HCT116 (cell line): Measurements from ENCODE around the gene HIRIP3. TPM values are rescaled to one million over a fixed set of nuclear protein-coding genes. Genes with fewer than 3 reads are reported as not detected.

Experiments used
- ATAC-seq: fragments of 200-7000 bp; cut with Tn5 transposase; 2 replicates; pipeline ENCODE4 v1.9.1; 2020; ENCODE audit warnings: mild to moderate bottlenecking, moderate library complexity
- BruUV-seq: library from RNA; stranded (reverse); fragments of 400-500 nt; replicated peaks from 2 replicates; lab custom pipeline; 2021; lab: Mats Ljungman, UMichigan
- CTCF ChIA-PET: fragments of 300-600 bp; sonication (Branson Sonifier 250); formaldehyde crosslinking; loops from one replicate; lab custom pipeline; 2021; ENCODE audit warnings: antibody characterized with exemption; lab: Charles Lee
- POLR2A ChIA-PET: fragments of 300-600, 350-600 bp; sonication (Branson Sonifier 250); formaldehyde crosslinking; loops from one replicate; lab custom pipeline; 2021; ENCODE audit warnings: antibody characterized with exemption; lab: Charles Lee
- RAD21 ChIA-PET, 2 experiments: fragments of 300-600 bp; sonication (Branson Sonifier 250); formaldehyde crosslinking; loops; one replicate each; lab custom pipeline; 2023; ENCODE audit warnings: low total read pairs in 2 of 2; ENCODE audit not compliant: uncharacterized antibody in 2 of 2, unreplicated experiment in 2 of 2, low non-redundant PET in 1 of 2; lab: Charles Lee
- DNase-seq: peaks from one replicate; pipeline ENCODE4 v3.0.0-alpha.2; 2010; ENCODE audit warnings: low read depth, low spot score
- H2AFZ ChIP-seq: fragments of 200-600 bp; shearing (Covaris generic), sonication (generic); 2 replicates; pipeline ENCODE4 v1.6.1; 2017; ENCODE audit warnings: low read depth, mixed run types, mixed read lengths, antibody characterized with exemption, low read length; ENCODE audit not compliant: poor library complexity, severe bottlenecking
- H3K27ac ChIP-seq: 2 replicates; pipeline ENCODE4 v1.5.1; 2012; ENCODE audit warnings: low read depth, low read length
- H3K27me3 ChIP-seq: fragments of 200-600 bp; sonication (generic); 2 replicates; pipeline ENCODE4 v1.6.1; 2016; ENCODE audit warnings: mixed run types, low read length, mixed read lengths; ENCODE audit not compliant: insufficient read depth
- H3K36me3 ChIP-seq, 2 experiments: fragments of 200-500 bp in 1 of 2; fragments of 200-600 bp in 1 of 2; sonication (Bioruptor generic) in 1 of 2; sonication (generic) in 1 of 2; 2 replicates each; pipeline versions ENCODE4 v1.5.1 to v1.6.1; 2014 to 2016; ENCODE audit warnings: low read length in 2 of 2, inconsistent platforms in 1 of 2, mixed read lengths in 1 of 2, mixed run types in 1 of 2; ENCODE audit not compliant: insufficient read depth in 2 of 2, control insufficient read depth in 1 of 2
- H3K4me1 ChIP-seq, 2 experiments: fragments of 200-600 bp in 1 of 2; sonication (generic) in 1 of 2; 2 replicates each; pipeline versions ENCODE4 v1.5.1 to v1.6.1; 2012 to 2017; ENCODE audit warnings: low read length in 2 of 2, inconsistent platforms in 1 of 2, mild to moderate bottlenecking in 1 of 2, mixed read lengths in 1 of 2, mixed run types in 1 of 2, moderate library complexity in 1 of 2; ENCODE audit not compliant: insufficient read depth in 2 of 2, control insufficient read depth in 1 of 2
- H3K4me2 ChIP-seq: fragments of 200-600 bp; sonication (generic); 2 replicates; pipeline ENCODE4 v1.6.1; 2017; ENCODE audit warnings: mixed run types, low read length, mixed read lengths
- H3K4me3 ChIP-seq, 2 experiments: fragments of 200-600 bp in 1 of 2; sonication (generic) in 1 of 2; replicated peaks in 1 of 2; 2 replicates each; pipeline ENCODE4 v1.5.1; 2011 to 2016; ENCODE audit warnings: low read length in 2 of 2, control low read depth in 1 of 2, low read depth in 1 of 2, mild to moderate bottlenecking in 1 of 2, mixed read lengths in 1 of 2, mixed run types in 1 of 2
- H3K79me2 ChIP-seq: fragments of 200-600 bp; sonication (generic); 2 replicates; pipeline ENCODE4 v1.6.1; 2017; ENCODE audit warnings: mild to moderate bottlenecking, mixed run types, low read length, moderate library complexity, mixed read lengths; ENCODE audit not compliant: insufficient read depth
- H3K9ac ChIP-seq: fragments of 200-600 bp; sonication (generic); 2 replicates; pipeline ENCODE4 v1.6.1; 2016; ENCODE audit warnings: low read length, mixed read lengths
- H3K9me2 ChIP-seq: fragments of 200-600 bp; sonication (generic), shearing (Covaris generic); 2 replicates; pipeline ENCODE4 v1.6.1; 2017; ENCODE audit warnings: mixed run types, mild to moderate bottlenecking, moderate library complexity; ENCODE audit not compliant: insufficient read depth
- H3K9me3 ChIP-seq, 2 experiments: fragments of 200-500 bp in 1 of 2; fragments of 200-600 bp in 1 of 2; sonication (Bioruptor generic) in 1 of 2; sonication (generic) in 1 of 2; 2 replicates each; pipeline ENCODE4 v1.6.1; 2014 to 2017; ENCODE audit warnings: low read length in 2 of 2, mixed read lengths in 2 of 2, inconsistent platforms in 1 of 2, low read depth in 1 of 2, mild to moderate bottlenecking in 1 of 2, mixed run types in 1 of 2, moderate library complexity in 1 of 2; ENCODE audit not compliant: control insufficient read depth in 1 of 2, insufficient read depth in 1 of 2
- H4K20me1 ChIP-seq: fragments of 200-600 bp; sonication (generic), shearing (Covaris generic); 2 replicates; pipeline ENCODE4 v1.6.1; 2017; ENCODE audit warnings: mixed run types, mild to moderate bottlenecking, moderate library complexity; ENCODE audit not compliant: insufficient read depth
- POLR2A ChIP-seq: IDR thresholded peaks from 2 replicates; pipeline ENCODE4 v1.7.0; 2011; ENCODE audit warnings: borderline replicate concordance; ENCODE audit not compliant: insufficient read depth, insufficient read length; ENCODE audit errors: extremely low read depth
- RAD21 ChIP-seq: IDR thresholded peaks from 2 replicates; pipeline ENCODE4 v1.6.1; 2012; ENCODE audit warnings: low read depth, mild to moderate bottlenecking
- SP1 ChIP-seq: IDR thresholded peaks from 2 replicates; pipeline ENCODE4 v1.6.1; 2012; ENCODE audit warnings: low read depth
- ZFX ChIP-seq: fragments of 450-650 bp; IDR thresholded peaks from 2 replicates; pipeline ENCODE4 v1.6.1; 2017
- intact Hi-C: fragments of 100-400 bp; cut with micrococcal nuclease; formaldehyde crosslinking; loops from 2 replicates; pipeline ENCODE4 v1.10.0; 2022
- total RNA-seq: library from RNA; stranded (reverse); gene quantifications from one replicate; pipeline ENCODE4 v1.2.1, GENCODE V29; 2021; ENCODE audit not compliant: unreplicated experiment
- TF ChIP-seq, protein P1 (sequence below), 3 experiments: fragments of 200-600 bp in 1 of 3; sonication (generic) in 1 of 3; IDR thresholded peaks in 2 of 3; conservative IDR thresholded peaks in 1 of 3; 2 replicates each; pipeline ENCODE4 v1.5.1; 2012 to 2017; ENCODE audit warnings: low read depth in 2 of 3, low read length in 2 of 3, antibody characterized with exemption in 1 of 3, borderline replicate concordance in 1 of 3, control low read depth in 1 of 3, mild to moderate bottlenecking in 1 of 3, mixed read lengths in 1 of 3, mixed run types in 1 of 3, moderate library complexity in 1 of 3; ENCODE audit not compliant: insufficient read depth in 1 of 3
- TF ChIP-seq, protein P2 (sequence below): IDR thresholded peaks from 2 replicates; pipeline ENCODE4 v1.6.1; 2012

Gene HIRIP3
- total RNA-seq, 1 experiment from 2014 or later, result 21.8 TPM

DNA sequence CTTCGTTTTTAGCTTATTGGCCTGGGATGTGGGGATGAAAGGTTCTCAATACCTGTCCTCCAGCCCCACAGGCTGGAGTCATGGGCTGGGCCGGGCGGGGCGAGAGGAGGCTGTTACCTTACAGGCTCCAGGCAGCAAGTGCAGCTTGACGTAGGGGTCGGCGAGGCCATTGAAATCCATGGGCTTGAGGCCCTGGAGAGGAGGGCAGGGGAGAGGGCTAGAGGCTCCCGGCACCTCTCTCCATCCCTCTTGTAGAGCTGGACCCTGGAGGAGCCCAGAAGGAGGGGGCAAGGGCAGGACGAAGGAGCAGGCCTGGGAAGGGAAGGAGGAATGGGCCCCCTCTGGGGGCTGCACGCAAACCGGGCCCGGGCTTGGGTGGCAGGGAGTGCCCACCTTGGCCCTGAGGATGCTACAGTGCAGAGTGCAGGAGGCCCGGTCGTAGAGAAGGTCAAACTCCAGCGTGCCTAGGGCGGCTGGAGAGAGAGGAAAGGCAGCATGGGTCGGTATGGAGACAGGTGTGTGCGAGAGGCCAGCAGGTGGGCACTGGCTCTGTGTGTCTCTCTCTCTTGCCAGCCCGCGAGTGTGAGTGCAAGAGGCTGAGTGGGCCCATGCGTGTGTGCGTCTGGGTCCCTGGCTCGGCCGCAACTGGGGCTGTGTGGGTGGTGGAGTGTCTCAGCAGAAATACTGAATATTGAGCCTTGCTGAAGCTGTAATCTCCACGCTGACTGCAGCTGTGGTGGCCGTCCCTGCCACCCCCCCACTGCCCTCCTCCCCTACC is 13.9 kb upstream of the HIRIP3 start:
- POLR2A ChIA-PET, result interaction anchor here (0.6 kb wide), 1 partner anchor 13 kb away, joined by 3 read pairs; no protein-coding TSS in a partner anchor
- no peaks in the 10 kb centered on the region for H3K27me3 ChIP-seq
- ATAC-seq, result no peak
- H3K27ac ChIP-seq, result no peak overlapping the region
- H3K9me2 ChIP-seq, result no peaks in the 10 kb centered on the region
- no peak for DNase-seq
- peaks cover 0 to 4% of the 10 kb centered on the region in 2 experiments; a peak in 2 of 4 replicates for H3K36me3 ChIP-seq
- CTCF ChIA-PET, result no interaction called here
- no peaks in the 10 kb centered on the region for H3K79me2 ChIP-seq
- no TSS peak for BruUV-seq
- no peaks in the 10 kb centered on the region for H4K20me1 ChIP-seq
- intact Hi-C loops, result no loop called here
- H3K4me2 ChIP-seq, result no peak overlapping the region
- no peak overlapping the region for H2AFZ ChIP-seq
- no peaks in the 10 kb centered on the region for H3K9me3 ChIP-seq
- no peaks in the 10 kb centered on the region for H3K4me1 ChIP-seq
- H3K4me3 ChIP-seq, result no peak overlapping the region
- TF ChIP-seq ZFX (no peak), POLR2A (no peak), SP1 (no peak), RAD21 (no peak)
- TF ChIP-seq, protein P1, sequence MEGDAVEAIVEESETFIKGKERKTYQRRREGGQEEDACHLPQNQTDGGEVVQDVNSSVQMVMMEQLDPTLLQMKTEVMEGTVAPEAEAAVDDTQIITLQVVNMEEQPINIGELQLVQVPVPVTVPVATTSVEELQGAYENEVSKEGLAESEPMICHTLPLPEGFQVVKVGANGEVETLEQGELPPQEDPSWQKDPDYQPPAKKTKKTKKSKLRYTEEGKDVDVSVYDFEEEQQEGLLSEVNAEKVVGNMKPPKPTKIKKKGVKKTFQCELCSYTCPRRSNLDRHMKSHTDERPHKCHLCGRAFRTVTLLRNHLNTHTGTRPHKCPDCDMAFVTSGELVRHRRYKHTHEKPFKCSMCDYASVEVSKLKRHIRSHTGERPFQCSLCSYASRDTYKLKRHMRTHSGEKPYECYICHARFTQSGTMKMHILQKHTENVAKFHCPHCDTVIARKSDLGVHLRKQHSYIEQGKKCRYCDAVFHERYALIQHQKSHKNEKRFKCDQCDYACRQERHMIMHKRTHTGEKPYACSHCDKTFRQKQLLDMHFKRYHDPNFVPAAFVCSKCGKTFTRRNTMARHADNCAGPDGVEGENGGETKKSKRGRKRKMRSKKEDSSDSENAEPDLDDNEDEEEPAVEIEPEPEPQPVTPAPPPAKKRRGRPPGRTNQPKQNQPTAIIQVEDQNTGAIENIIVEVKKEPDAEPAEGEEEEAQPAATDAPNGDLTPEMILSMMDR (IDR thresholded peaks at IDR 0.05 in 2 of 3, conservative IDR thresholded peaks at IDR 0.05 in 1 of 3; ENCODE audit: borderline replicate concordance in 1 of 3, insufficient read depth in 1 of 3, low read depth in 2 of 3, low read length in 2 of 3), result no peak
- TF ChIP-seq, protein P2, sequence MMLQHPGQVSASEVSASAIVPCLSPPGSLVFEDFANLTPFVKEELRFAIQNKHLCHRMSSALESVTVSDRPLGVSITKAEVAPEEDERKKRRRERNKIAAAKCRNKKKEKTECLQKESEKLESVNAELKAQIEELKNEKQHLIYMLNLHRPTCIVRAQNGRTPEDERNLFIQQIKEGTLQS, result no peak
- TF ChIP-seq, all 23 proteins: peak for 0
- RAD21 ChIA-PET, result interaction anchor here in 1 of 2 experiments (0.6 kb wide), 1 partner anchor 158 kb away, joined by 3 read pairs; no protein-coding TSS in a partner anchor
- no peak overlapping the region for H3K9ac ChIP-seq
